Neuronal stem cell (in vitro differentiated cells): ENCODE data around the gene LCA5L.

ENCODE experiments used
- DNase-seq: peaks from one replicate; pipeline ENCODE4 v3.0.0-alpha.2; 2013; ENCODE audit warnings: low spot score
- H2AFZ ChIP-seq: one replicate; pipeline ENCODE4 v1.6.1; 2013; ENCODE audit warnings: mild to moderate bottlenecking, low read length, inconsistent platforms
- H2AK5ac ChIP-seq: 2 replicates; pipeline ENCODE4 v1.6.1; 2013; ENCODE audit warnings: low read depth, mild to moderate bottlenecking, inconsistent platforms, low read length, moderate library complexity, mixed read lengths
- H2BK120ac ChIP-seq: 2 replicates; pipeline ENCODE4 v1.6.1; 2013; ENCODE audit warnings: low read depth, mild to moderate bottlenecking, inconsistent platforms, low read length, moderate library complexity, mixed read lengths
- H2BK12ac ChIP-seq: one replicate; pipeline ENCODE4 v1.6.1; 2013; ENCODE audit warnings: low read length, inconsistent platforms
- H2BK15ac ChIP-seq: 2 replicates; pipeline ENCODE4 v1.6.1; 2013; ENCODE audit warnings: mild to moderate bottlenecking, low read length, inconsistent platforms, mixed read lengths
- H2BK5ac ChIP-seq: one replicate; pipeline ENCODE4 v1.6.1; 2013; ENCODE audit warnings: inconsistent platforms, mild to moderate bottlenecking, low read length, moderate library complexity
- H3K14ac ChIP-seq: one replicate; pipeline ENCODE4 v1.6.1; 2013; ENCODE audit warnings: low read length, inconsistent platforms
- H3K18ac ChIP-seq: 2 replicates; pipeline ENCODE4 v1.6.1; 2013; ENCODE audit warnings: low read length, inconsistent platforms
- H3K23ac ChIP-seq: 2 replicates; pipeline ENCODE4 v1.6.1; 2013; ENCODE audit warnings: low read depth, mild to moderate bottlenecking, mixed read lengths, low read length, inconsistent platforms; ENCODE audit not compliant: poor library complexity
- H3K27ac ChIP-seq: replicated peaks from 3 replicates; pipeline ENCODE4 v1.5.1; 2013; ENCODE audit warnings: low read length, inconsistent platforms
- H3K27me3 ChIP-seq, 3 experiments: 2 replicates each; pipeline ENCODE4 v1.6.1; 2013; ENCODE audit warnings: low read length in 3 of 3, mild to moderate bottlenecking in 2 of 3, inconsistent platforms in 1 of 3, low read depth in 1 of 3, mixed read lengths in 1 of 3, moderate library complexity in 1 of 3; ENCODE audit not compliant: control insufficient read depth in 3 of 3, insufficient read depth in 3 of 3
- H3K36me3 ChIP-seq, 2 donors: replicated peaks in 1 of 2; 2 replicates each; pipeline ENCODE4 v1.6.1; 2013; ENCODE audit warnings: low read length in 2 of 2; ENCODE audit not compliant: control insufficient read depth in 2 of 2, insufficient read depth in 2 of 2
- H3K4ac ChIP-seq: 2 replicates; pipeline ENCODE4 v1.6.1; 2013; ENCODE audit warnings: inconsistent platforms, mild to moderate bottlenecking, low read length, moderate library complexity
- H3K4me1 ChIP-seq, 2 donors: 1 replicate in 1 of 2; 2 replicates in 1 of 2; pipeline ENCODE4 v1.6.1; 2013; ENCODE audit warnings: low read length in 2 of 2, low read depth in 1 of 2; ENCODE audit not compliant: control insufficient read depth in 2 of 2, insufficient read depth in 1 of 2
- H3K4me2 ChIP-seq: one replicate; pipeline ENCODE4 v1.6.1; 2013; ENCODE audit warnings: mild to moderate bottlenecking, low read length, inconsistent platforms; ENCODE audit not compliant: insufficient read depth, poor library complexity, severe bottlenecking
- H3K4me3 ChIP-seq, 2 donors: 2 replicates each; pipeline ENCODE4 v1.5.1; 2013; ENCODE audit warnings: low read length in 2 of 2, mild to moderate bottlenecking in 2 of 2, inconsistent platforms in 1 of 2, moderate library complexity in 1 of 2
- H3K79me1 ChIP-seq: one replicate; pipeline ENCODE4 v1.6.1; 2013; ENCODE audit warnings: low read depth, mild to moderate bottlenecking, inconsistent platforms, low read length, moderate library complexity
- H3K9ac ChIP-seq: one replicate; pipeline ENCODE4 v1.6.1; 2013; ENCODE audit warnings: mild to moderate bottlenecking, low read depth, low read length, inconsistent platforms; ENCODE audit not compliant: poor library complexity
- H3K9me3 ChIP-seq, 2 donors: replicated peaks in 1 of 2; 2 replicates each; pipeline versions ENCODE3 to v1.6.1; 2013; ENCODE audit warnings: low read length in 2 of 2, mild to moderate bottlenecking in 2 of 2, inconsistent platforms in 1 of 2, low read depth in 1 of 2, mixed read lengths in 1 of 2, moderate library complexity in 1 of 2; ENCODE audit not compliant: control insufficient read depth in 2 of 2, insufficient read depth in 1 of 2
- H4K8ac ChIP-seq: one replicate; pipeline ENCODE4 v1.6.1; 2013; ENCODE audit warnings: low read depth, mild to moderate bottlenecking, inconsistent platforms, low read length, moderate library complexity
- H4K91ac ChIP-seq: one replicate; pipeline ENCODE4 v1.6.1; 2013; ENCODE audit warnings: low read length, low read depth, mild to moderate bottlenecking, inconsistent platforms; ENCODE audit not compliant: poor library complexity
- WGBS, 2 donors: extraction: QIAGEN DNeasy Blood & Tissue Kit; methylation state at CpG; one replicate each; pipeline ENCODE4 v1.1.7; 2013; ENCODE audit warnings: missing lambda C conversion rate in 2 of 2, mixed read lengths in 1 of 2; ENCODE audit not compliant: insufficient read length in 2 of 2, insufficient replicate concordance in 1 of 2; ENCODE audit errors: extremely low coverage in 2 of 2; 5-methylcytosine and 5-hydroxymethylcytosine counted together

The LCA5L gene

DNA sequence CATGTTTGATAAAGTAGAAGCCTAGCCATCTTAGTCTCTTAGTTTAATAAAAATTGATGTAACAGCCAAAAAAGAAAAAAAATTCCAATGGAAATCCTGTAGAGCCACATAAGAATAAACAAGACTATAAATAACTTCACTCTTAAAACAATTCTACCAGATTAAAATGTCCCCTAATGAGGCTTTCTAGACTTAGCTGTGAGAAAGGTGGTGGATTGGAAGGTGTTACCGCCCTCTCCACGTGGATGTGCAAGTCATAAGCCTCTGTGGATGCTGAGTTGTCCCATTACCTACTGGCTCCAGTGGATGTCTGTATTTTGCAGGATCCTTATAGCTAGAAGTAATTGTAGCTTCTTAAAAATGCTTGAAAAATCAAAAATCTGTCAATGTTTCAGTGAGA lies 14.6 kb downstream of the LCA5L start:
- Histone ChIP-seq H3K79me1 (no peaks in the 10 kb centered on the region), H2AK5ac (no peak overlapping the region), H2BK15ac (no peak overlapping the region), H3K4me2 (no peak overlapping the region), H2BK5ac (no peak overlapping the region), H3K9me3 (peaks cover 0 to 2% of the 10 kb centered on the region in 2 donors), H3K36me3 (no peaks in the 10 kb centered on the region), H4K91ac (no peak overlapping the region), H3K14ac (no peak overlapping the region), H3K9ac (no peak overlapping the region), H2AFZ (peak overlapping the region; percentile 46), H3K23ac (no peak overlapping the region), H4K8ac (no peak overlapping the region), H3K27me3 (no peaks in the 10 kb centered on the region), H3K27ac (no peak overlapping the region), H3K4me1 (peaks cover 6 to 10% of the 10 kb centered on the region in 2 donors), H3K4me3 (no peak overlapping the region), H2BK12ac (no peak overlapping the region), H3K18ac (no peak overlapping the region), H2BK120ac (no peak overlapping the region), H3K4ac (no peak overlapping the region)
- DNase-seq, result no peak
- WGBS, 2 donors, result no CpG with 5 or more reads among the region's 2 CpGs

DNA sequence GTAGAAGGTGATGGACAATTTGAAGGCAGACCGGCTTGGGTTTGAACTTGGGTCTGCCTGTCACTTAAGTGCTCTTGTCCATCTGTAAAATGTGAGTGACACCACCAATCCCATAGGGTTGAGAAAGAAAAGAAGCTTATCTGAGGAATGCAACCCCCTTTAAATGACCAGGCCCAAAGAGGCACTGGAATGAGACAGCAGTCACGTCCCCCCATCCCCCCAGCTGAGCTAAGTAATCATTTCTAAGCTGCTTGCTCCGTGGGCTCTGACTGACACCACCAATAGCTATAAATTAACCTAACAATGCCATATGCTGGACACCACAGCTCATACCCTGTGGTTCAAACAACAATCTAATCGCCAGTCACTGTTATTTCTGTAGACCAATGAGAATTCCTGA lies 15.1 kb downstream of the LCA5L start:
- no peak overlapping the region for H4K91ac ChIP-seq
- H3K9ac ChIP-seq, result no peak overlapping the region
- no peak overlapping the region for H2BK5ac ChIP-seq
- H3K14ac ChIP-seq, result no peak overlapping the region
- H3K36me3 ChIP-seq, result no peaks in the 10 kb centered on the region
- peaks cover 6 to 10% of the 10 kb centered on the region in 2 donors for H3K4me1 ChIP-seq
- no peak overlapping the region for H3K23ac ChIP-seq
- no peaks in the 10 kb centered on the region for H3K79me1 ChIP-seq
- no peak overlapping the region for H4K8ac ChIP-seq
- no peak overlapping the region for H2AK5ac ChIP-seq
- no peak overlapping the region for H3K4ac ChIP-seq
- H3K4me2 ChIP-seq, result no peak overlapping the region
- H3K27me3 ChIP-seq, result no peaks in the 10 kb centered on the region
- no CpG with 5 or more reads among the region's 4 CpGs for WGBS, 2 donors
- H2BK15ac ChIP-seq, result no peak overlapping the region
- H3K4me3 ChIP-seq, result no peak overlapping the region
- peak overlapping the region; percentile 46 for H2AFZ ChIP-seq
- DNase-seq, result no peak
- H2BK12ac ChIP-seq, result no peak overlapping the region
- no peak overlapping the region for H3K18ac ChIP-seq
- H3K27ac ChIP-seq, result no peak overlapping the region
- H3K9me3 ChIP-seq, result peaks cover 0 to 2% of the 10 kb centered on the region in 2 donors
- H2BK120ac ChIP-seq, result no peak overlapping the region

DNA sequence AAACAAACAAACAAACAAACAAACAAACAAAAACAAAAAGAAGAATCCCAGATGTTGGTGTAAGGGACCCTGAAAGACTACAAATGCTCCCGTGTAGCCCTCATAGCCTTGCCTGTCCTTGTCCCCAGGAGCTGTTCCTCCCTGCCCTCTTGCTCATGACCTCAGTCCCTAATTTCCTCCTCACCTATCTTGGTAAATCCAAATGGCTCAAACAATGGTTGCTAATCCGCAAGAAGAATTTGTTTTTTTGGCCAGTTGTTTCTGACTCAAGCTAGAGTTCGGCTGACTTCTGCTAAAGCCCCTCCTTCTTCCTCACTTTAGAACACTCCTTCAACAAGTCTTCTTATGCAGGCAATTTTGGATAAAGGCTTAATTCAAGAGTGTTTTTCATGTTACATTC lies 15.6 kb downstream of the LCA5L start:
- no CpG with 5 or more reads among the region's 3 CpGs for WGBS, 2 donors
- Histone ChIP-seq H3K27ac (no peak overlapping the region), H3K14ac (no peak overlapping the region), H4K91ac (no peak overlapping the region), H2BK15ac (no peak overlapping the region), H2AFZ (peak overlapping the region; percentile 46), H3K4me2 (no peak overlapping the region), H3K36me3 (no peaks in the 10 kb centered on the region), H2BK120ac (no peak overlapping the region), H3K4ac (no peak overlapping the region), H3K23ac (no peak overlapping the region), H3K4me3 (no peak overlapping the region), H3K18ac (peak overlapping the region; percentile 29), H3K27me3 (no peaks in the 10 kb centered on the region), H2BK5ac (no peak overlapping the region), H3K9ac (no peak overlapping the region), H2BK12ac (no peak overlapping the region), H3K79me1 (no peaks in the 10 kb centered on the region), H3K9me3 (peaks cover 0 to 2% of the 10 kb centered on the region in 2 donors), H3K4me1 (peaks cover 6 to 10% of the 10 kb centered on the region in 2 donors), H4K8ac (no peak overlapping the region), H2AK5ac (no peak overlapping the region)
- DNase-seq, result no peak

DNA sequence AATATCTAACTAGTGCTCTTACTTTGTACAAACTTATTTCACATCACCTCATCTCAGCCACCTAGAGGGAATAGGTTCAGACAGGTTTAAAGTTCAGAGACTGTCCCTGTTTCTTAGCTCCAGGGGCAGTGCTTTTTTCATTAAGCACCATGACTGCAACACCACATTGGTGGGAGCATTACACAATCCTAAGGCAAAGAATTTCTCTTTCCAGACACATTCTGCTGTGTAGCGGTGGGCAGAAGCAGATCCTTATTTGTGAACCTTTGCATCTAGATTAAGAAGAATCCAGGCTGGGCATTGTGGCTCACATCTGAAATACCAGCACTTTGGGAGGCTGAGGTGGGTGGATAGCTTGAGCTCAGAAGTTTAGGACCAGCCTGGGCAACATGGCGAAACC lies 16.1 kb downstream of the LCA5L start:
- Histone ChIP-seq H2BK12ac (no peak overlapping the region), H2BK15ac (no peak overlapping the region), H4K91ac (no peak overlapping the region), H3K4ac (no peak overlapping the region), H2AFZ (no peak overlapping the region), H3K9me3 (peaks cover 0 to 2% of the 10 kb centered on the region in 2 donors), H3K27me3 (no peaks in the 10 kb centered on the region), H3K4me3 (no peak overlapping the region), H3K36me3 (no peaks in the 10 kb centered on the region), H3K27ac (no peak overlapping the region), H3K14ac (no peak overlapping the region), H3K9ac (no peak overlapping the region), H2AK5ac (no peak overlapping the region), H2BK120ac (no peak overlapping the region), H3K4me1 (peaks cover 6 to 10% of the 10 kb centered on the region in 2 donors), H3K18ac (no peak overlapping the region), H2BK5ac (no peak overlapping the region), H3K4me2 (no peak overlapping the region), H3K79me1 (no peaks in the 10 kb centered on the region), H3K23ac (no peak overlapping the region), H4K8ac (no peak overlapping the region)
- no peak for DNase-seq
- no CpG with 5 or more reads among the region's 2 CpGs for WGBS, 2 donors
